Measurements from ENCODE around the gene SLC35G6.
A peak's percentile ranks its signal among the peaks of the same experiment; 100 is the strongest.
"Not testable (repeated sequence)": the region's sequence is repeated elsewhere in the genome, so short reads cannot be mapped to it uniquely, and the experiment has no call there.

Gene SLC35G6

DNA sequence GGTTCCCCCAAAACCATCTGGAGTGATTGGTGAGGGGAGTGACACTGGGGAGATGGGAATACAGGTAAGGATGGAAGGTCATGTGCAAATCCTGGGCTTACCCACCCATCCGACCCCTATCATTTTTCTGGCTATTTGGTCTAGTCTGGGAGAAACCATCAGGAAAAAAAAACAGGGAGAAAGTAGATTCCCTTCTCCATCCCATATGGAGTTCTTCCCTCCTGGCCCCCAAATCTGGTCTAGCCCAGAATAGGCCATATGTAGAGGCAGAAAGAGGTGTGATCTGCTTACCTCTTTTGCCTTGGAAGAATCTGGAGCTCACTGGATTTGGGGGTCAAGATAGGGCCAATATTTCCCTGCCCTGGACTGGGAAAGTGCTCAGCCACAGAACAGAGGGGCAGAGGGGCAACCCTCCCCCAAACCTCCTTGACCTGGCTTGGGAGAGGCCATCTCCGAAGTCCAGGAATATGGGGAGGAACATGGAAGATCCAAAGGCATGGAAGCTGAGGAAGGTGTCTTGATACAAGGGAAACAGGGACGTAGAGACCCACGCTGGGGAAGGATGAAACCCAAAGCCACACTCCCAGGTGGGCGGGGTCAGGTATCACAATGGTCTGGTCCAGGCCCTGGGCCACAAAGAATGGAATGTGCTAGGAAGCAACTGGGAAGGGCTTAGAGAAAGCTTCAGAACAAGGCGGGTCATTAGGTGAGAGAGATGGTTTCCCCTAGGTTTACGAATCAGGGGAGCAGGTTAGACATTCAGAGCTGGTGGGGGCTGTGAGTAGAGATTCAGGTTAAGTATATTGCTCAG is 20.2 kb upstream of the SLC35G6 start:
- no peak for DNase-seq

DNA sequence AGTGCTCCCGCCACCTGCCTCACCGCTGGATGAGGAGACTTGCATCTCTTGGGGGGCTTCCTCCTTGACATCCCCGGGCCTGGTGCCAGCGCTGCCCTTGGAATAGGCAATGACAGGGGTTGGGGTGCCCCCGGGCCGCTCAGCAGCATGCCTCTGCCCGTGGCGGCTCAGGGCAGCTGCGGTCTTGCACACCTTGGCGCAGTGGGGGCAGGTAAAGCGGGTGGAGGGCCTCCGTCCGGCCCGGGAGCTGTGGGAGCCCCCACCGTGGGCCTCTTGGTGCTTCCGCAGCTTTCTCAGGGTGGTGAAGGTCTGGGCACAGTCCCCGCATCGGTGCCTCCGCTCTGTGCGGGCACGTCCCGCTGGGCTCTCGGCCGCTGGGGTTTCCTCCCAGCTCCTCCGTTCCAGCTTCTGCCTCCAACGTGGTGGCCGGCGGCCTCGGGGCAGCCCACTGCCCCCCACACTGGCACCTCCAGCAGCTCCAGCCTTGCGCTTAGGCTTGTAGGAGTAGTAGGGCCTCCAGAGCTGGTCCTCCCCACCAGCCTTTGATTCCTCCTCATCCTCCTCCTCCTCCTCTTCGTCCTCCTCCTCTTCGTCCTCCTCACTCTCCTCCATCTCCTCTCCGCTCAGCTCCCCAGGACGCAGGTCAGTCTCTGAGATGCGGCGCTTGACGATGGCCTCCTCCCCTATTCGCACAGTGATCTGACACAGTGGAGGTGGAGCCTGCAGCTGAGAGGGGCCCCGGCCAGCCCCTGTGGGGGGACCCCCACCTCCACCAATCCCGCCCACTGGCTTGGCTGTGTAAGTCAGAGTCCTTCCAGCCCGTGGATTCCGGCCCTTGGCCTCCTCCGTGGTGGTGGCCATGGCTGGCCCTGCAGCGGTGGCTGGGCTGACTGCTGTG is 18.5 kb upstream of the SLC35G6 start:
- DNase-seq, result no peak

DNA sequence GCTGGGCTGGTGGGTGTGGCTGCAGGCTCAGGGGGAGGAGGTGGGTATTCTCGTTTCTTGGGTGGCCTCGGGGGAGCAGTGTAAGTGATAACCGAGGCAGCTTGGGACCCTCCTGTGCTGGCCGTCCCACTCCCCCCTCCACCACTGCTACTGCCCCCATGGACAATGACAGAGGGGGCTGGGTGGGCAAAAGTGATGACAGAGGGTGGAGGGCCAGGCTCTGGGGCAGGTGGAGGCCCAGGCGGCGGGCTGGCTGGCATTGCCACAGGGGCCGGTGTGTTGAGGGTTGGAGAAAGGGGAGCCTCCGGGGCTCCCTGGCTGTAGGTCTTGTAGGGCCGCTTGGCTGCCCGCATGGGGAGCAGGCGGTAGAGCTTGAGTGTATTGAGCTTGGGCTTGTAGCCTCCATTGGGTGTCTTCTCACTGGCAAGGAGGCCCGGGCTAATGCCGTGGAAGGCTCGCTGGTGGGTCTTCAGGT is 17.8 kb upstream of the SLC35G6 start:
- no peak for DNase-seq

DNA sequence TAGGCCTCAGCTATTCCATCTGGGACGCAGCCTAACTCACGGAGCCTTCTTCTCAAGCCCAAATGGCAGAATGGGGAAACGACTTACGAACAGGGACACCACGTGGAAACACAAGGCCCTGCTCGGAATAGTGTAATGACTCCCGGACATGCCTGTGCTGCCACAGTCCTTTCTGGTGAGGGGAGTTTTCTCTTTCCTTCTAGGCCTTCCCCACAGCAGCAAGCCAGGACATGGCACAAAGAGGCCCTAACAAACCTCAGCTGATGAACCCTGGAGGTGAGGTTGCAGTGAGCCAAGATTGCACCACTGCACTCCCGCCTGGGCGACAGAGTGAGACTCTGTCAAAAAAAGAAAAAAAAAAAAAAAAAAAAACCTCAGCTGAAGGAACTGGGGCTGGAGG is 17.2 kb upstream of the SLC35G6 start:
- no peak for DNase-seq

DNA sequence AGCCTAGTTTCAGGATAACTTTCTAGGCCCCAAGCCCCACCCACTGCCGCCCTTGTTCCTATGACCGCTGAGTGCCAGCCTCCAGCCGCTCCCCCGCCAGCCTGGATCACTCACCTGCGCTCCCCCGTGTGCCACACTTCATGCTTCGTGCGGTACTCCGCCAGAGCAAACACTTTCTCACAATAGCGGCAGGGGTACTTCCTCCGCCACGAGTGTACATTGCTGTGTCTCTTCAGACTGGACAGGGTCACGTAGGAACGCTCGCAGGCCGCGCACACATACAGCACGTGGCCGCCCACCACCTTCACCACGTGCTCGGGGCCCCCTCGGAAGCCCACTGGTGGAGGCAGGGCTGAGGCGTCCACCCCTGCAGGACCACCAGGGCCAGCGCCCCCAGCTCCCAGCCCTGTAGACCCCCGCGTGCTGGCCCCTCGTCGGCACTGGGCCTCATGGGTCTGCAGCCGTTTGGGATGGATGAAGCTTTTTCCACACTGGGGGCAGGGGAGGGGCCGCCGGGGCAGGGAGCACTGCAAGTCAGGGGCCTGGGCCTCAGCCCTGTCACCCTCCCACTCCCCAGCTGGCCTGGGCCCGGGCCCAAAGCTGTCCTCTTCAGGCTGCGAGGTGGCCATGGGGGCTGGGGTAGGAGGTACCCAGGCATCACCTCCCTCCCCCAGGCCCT is 15.5 kb upstream of the SLC35G6 start:
- no peak for DNase-seq

DNA sequence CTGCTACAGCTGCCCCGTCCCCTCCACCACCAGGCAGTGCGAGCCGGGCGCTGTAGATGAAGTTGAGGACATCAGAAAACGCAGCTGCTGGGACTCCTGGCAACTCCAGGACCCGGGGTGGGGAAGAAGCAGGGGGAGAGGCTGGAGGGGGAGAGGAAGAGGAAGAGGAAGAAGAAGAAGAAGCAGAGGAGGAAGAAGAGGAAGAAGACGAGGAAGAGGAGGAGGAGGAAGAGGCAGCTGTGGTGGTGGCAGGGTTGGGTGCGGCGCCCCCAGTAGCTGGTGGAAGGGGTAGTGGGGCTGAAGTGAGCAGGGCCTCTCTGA is 15.0 kb upstream of the SLC35G6 start:
- DNase-seq, result no peak

DNA sequence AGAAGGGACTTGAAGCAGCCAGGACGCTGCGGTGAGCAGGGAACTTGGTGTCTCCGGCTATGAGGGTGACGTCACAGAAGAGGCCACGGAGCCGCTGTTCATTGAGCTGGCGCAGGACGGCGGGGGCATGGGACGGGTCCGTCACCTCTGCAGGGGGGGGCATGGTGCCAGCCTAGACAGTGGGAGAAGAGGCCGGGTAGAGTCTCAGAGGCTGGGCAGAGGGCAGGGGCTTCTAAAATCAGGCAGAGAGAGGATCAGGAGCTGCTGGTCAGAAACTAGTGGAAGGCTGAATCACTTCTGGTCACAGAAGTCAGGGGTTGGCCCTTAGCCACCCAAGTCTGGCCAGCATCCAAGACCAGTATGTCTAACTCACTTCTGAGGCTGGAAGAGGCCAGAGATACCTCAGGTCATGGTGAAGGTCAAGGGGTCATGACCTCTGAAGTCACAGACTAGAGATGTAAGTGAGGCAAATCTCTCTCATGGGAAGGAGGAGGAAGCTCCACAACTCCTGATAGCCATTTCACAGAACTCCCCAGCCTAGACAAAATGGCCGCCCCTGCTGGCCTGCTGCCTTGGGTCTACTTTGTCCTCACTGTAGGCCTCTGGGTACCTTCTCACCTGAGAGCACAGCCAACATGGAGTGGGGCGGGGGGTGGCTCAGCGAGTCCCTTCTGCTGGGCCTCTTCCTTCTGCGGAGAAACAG is 14.5 kb upstream of the SLC35G6 start:
- DNase-seq, result no peak

DNA sequence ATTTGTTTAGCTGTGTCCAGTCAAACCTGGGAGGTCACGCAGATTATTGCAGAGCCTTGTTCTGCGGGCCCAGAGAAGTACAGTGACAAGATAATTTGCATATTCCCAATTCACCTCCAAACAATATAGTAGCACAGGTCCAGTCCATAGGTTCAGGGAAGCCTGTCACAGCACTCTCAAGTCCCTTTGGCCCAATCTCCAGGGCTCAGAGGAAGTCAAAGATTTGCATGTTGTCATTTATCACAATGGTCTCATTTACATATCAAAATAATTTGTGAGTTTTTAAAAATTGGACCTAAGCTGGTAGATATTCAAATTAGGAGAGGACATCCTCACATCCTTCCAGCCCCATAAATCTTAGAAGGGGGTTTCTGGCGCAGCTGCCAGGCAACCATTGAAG is 13.7 kb upstream of the SLC35G6 start:
- no peak for DNase-seq

DNA sequence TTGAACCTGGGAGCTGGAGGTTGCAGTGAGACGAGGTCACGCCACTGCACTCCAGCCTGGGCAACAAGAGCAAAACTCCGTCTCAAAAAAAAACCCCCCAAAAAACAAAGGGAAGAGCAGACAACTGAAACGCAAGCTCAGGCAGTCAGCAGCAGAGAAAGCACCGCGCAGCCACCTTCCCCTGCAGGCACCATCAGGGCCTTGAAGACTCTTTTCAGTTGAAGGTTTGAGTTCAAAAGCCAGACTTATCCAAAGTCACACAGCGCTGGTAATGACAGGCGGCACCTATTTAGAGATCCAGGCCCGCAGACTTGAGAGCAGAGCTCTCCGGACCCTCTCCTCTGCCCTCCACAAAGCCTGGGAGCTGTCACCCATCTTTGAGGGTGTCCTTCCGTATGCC is 13.0 kb upstream of the SLC35G6 start:
- DNase-seq, result no peak

DNA sequence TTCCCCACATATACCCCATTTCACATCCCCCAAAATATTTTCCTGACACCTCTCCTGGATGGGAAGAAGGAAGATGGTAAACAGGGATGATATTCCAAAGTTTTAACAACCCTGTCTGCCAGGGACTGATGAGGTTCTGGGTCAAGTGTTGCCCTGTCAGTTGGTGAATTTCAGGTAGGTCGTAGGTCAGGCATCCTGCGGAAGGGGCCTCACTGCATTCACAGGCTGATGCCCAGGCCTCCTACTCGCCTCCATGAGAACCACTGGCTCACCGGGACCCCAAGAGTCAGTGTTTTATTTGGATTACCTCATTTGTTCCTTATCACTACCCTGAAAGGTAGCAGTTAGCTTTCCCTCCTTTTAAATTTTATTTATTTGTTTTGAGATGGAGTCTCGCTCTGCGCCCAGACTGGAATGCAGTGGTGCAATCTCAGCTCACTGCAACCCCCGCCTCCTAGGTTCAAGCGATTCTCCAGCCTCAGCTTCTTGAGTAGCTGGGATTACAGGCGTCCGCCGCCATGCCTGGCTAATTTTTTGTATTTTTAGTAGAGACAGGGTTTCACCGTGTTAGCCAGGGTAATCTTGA is 12.3 kb upstream of the SLC35G6 start:
- no peak for DNase-seq

DNA sequence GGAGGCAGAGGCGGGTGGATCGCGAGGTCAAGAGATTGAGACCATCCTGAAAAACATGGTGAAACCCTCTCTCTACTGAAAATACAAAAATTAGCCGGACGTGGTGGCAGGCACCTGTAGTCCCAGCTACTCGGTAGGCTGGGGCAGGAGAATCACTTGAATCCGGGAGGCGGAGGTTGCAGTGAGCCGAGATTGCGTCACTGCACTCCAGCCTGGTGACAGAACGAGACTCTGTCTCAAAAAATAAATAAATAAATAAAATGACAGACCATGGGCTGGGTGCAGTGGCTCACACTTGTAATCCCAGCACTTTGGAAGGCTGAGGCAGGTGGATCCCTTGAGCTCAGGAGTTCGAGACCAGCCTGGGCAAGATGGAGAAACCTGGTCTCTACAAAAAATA is 11.4 kb upstream of the SLC35G6 start:
- not testable (repeated sequence) for DNase-seq

DNA sequence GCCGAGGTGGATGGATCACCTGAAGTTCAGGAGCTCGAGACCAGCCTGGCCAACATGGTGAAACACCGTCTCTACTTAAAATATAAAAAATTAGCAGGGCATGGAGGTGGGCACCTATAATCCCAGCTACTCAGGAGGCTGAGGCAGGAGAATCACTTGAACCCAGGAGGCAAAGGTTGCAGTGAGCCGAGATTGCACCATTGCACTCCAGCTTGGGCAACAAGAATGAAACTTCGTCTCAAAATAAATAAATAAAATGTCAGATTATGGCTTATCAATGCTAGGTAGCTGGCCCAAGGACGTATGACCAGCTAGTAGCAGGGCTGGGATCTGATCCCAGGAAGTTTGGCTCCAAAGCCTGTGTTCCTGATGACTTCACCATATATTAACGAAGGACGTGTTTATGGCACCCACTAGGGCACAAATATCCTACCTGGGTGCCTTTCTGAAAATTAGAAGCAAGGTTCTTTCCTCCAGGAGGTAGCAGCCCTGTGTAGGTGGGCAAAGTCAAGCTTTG is 10.7 kb upstream of the SLC35G6 start:
- not testable (repeated sequence) for DNase-seq

DNA sequence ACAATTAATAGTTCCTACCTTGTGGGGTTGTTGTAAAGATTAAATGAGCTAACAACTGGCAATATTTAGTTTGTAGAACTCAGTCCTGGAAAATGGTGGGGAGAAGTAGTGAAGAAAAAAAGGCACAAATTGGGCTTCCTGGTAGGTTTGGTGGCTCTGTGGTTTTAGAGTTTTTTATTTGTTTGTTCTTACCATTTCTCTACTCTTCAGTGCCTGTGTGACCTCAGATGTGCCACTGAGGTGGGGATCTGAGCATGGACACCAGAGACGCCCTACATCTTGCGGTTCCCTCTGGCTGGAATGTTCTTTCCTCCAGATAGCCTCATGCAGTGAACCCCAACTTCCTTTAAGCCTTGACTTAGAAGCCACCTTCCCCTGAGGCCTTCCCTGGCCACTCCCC is 9.5 kb upstream of the SLC35G6 start:
- no peak for DNase-seq

DNA sequence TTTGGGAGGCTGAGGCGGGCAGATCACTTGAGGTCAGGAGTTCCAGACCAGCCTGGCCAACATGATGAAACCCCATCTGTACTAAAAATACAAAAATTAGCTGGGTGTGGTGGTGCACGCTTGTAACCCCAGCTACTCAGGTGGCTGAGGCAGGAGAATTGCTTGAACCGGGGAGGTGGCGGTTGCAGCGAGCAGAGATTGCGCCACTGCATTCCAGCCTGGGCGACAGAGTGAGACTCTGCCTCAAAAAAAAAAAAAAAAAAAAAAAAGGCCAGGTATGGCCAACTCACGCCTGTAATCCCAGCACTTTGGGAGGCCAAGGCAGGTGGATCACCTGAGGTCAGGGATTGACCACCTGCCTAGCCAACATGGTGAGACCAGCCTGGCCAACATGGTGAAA is 6.5 kb upstream of the SLC35G6 start:
- not testable (repeated sequence) for DNase-seq

DNA sequence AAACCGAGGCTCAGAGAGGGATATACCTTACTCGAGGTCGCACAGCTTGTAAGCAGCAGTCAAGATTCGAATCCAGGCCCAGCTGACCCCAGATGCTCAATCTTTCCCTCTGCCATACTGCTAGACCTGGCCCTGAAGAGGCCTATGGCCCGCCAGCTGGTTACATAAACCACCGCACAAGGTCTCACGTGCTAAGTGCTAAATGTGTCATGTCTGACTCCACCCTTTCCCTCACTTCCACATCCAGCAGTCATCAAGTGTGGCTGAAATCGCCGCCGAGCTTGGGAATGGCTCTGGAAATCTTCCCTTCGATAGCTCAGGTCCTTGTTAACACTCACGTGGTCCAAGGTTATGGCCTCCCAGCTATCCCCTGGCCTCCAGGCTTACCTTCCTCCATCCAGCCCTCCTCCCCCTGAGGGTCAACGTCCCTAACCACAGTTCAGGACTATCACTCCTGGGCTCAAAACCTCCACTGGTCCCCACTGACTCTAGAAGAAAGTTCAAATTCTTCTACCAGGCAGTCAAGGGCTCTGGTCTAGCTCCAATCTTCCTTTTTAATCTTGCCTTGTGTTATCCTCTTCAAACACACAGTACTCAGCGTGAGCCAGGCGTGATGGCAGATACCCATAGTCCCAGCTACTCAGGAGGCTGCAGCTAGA is 5.4 kb upstream of the SLC35G6 start:
- DNase-seq, result no peak

DNA sequence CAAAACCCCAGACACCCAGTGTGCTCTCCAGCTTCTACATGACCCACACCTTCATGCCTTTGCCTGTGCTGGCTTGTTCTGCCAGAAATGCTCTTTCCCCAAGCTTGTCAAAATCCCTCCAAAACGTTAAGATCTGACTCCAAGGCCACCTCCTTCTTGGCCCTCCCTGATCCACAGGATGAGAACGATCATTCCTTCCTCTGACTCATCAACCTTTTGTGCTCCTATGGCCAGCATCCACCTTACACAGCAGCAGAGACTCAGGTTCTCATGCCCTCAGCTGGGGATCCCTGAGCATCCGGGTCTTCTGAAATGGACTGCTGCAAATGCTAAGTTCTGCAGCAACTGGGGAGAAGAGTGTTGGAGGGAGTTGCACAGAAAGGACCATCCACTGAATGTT is 4.8 kb upstream of the SLC35G6 start:
- no peak for DNase-seq

DNA sequence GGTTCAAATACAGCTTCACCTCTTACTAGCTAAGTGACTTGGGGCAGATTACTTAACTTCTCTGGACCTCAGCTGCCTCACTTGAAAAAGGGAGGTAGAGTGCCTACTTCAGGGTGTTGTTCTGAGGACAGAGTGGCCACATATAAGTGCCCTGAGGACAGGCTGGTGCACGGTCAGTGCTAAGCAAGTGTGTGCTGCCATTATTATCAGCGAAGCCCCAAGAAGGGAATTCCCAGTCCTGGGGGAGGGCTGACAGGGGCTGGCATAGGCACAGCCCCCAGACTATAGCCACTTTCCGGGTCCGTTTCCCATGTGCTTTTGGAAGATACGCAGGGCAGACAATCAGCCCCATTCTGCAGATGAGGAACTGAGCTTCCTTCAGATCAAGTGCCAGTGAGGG is 4.3 kb upstream of the SLC35G6 start:
- DNase-seq, result no peak

DNA sequence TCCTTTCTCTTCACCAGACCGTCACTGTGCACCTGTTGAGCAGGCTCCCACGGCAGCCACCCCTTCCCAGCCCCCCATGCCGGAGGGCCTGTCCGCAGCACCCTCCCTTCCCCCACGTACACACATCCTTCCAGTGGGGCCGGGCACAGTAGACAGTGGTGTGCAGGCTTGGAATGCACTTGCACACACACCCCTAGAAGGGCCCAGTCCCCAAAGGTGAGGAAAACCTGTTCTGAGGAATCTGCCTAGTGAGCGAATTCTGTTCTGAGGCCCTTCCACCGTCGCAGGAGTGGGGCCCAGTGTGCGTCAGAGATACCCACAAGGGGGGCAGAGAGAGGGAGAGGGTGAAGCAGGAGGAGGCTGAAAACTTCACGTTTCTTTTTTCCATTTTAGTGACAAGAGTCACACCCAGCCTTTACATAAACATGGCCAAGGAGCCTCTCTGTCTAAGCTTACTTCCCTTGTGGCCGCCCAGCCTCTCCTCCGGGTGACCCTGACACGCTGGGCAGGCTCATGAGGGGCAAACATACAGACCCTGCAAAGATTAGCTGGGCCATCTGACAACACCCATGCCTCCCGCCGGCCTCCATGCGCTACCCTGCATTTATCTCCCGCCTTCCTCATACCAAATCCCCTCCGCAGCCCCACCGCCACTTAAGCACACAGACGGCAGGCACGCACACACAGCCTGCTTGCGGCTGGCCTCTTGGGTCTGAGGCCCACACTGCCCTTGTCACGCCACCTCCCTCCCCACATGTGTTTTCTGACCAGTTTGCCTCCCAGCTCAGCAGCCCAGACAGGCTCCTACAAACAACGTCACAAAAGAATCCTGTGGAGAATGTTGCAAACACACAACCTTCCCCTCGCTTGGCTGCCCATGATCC is 3.6 kb upstream of the SLC35G6 start:
- no peak for DNase-seq

DNA sequence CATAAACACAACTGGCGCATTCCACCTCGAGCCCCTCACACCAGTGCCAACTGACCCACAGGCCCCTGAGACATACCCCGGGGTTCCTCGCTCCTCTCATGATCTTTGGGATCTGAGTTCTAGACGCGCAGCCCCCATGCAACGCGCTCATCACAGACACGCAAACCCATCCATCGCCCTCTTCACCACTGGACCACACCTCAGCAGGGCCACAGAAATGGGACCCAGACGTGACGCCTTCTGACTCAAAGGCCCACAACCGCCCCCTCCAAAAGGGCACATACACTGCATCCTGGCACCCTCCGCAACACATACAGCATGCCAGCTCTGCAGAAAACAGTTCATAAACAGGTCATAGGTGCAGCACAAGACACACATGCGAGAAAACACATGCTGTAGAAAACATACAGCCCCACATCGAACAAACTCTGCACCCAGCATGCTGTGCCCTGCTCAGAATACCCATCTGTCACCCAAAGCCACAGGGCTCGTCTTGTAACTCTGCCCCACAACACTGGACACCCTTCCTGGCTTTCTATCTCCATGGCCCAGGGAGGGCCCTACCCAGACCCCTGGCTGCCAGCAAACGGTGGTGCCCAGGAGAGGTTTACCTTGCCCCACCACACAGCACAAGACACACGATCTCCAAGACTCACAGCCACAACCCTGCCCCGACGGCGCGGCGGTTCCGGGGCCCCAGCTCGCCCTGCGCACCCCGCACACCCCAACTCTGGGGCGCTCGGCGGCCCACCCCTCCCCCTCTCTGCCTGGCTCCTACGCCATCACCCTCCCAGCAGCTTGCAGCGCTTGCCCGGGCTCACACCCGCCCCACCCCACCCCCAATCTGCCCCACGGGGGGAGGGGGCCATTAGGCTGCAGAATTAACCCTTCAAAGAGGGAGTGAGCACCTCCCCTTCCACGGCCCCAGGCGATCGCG is 2.7 kb upstream of the SLC35G6 start:
- DNase-seq, result peak; percentile 56

All from activated CD4-positive, alpha-beta T cell treated with anti-CD3 and anti-CD28 coated beads, Interleukin-2, amount 50 U/mL, for 16 hours (primary cell).